Caco-2 (cell line): ENCODE data around the gene KLK7. TPM values are rescaled to one million over a fixed set of nuclear protein-coding genes. Genes with fewer than 3 reads are reported as not detected.

Experiments
- BruUV-seq: library from RNA; stranded (reverse); fragments of 400-500 nt; replicated peaks from 2 replicates; lab custom pipeline; 2021; lab: Mats Ljungman, UMichigan
- CTCF ChIA-PET: fragments of 300-600 bp; sonication (Branson Sonifier 250); formaldehyde crosslinking; loops from one replicate; lab custom pipeline; 2022; ENCODE audit warnings: antibody characterized with exemption; lab: Charles Lee
- POLR2A ChIA-PET: fragments of 300-600 bp; sonication (Branson Sonifier 250); formaldehyde crosslinking; loops from one replicate; lab custom pipeline; 2022; ENCODE audit warnings: antibody characterized with exemption; lab: Charles Lee
- DNase-seq, 2 experiments: peaks; one replicate each; pipeline versions ENCODE4 v3.0.0 to v3.0.0-alpha.2; 2020 to 2022
- H3K27me3 ChIP-seq: replicated peaks from 2 replicates; pipeline ENCODE4 v1.6.0; 2011; ENCODE audit warnings: low read length; ENCODE audit not compliant: control insufficient read depth, insufficient read depth
- H3K36me3 ChIP-seq: 2 replicates; pipeline ENCODE4 v1.5.1; 2011; ENCODE audit warnings: low read length; ENCODE audit not compliant: control insufficient read depth, insufficient read depth
- H3K4me1 ChIP-seq: fragments of 250-450 bp; sonication (Bioruptor Pico); 2 replicates; pipeline ENCODE4 v1.5.1; 2020; ENCODE audit warnings: mild to moderate bottlenecking
- H3K4me3 ChIP-seq: 2 replicates; pipeline ENCODE4 v1.5.1; 2011; ENCODE audit warnings: low read depth, mild to moderate bottlenecking, control low read depth, low read length
- H3K9me3 ChIP-seq: fragments of 250-450 bp; sonication (Bioruptor Pico); 2 replicates; pipeline ENCODE4 v1.5.1; 2020; ENCODE audit warnings: mild to moderate bottlenecking, moderate library complexity
- H3K27ac Mint-ChIP-seq: one replicate; pipeline ENCODE4 v1.8.0; 2022; ENCODE audit warnings: mixed read lengths; ENCODE audit not compliant: unreplicated experiment
- H3K27me3 Mint-ChIP-seq: one replicate; pipeline ENCODE4 v1.8.0; 2022; ENCODE audit warnings: mixed read lengths; ENCODE audit not compliant: insufficient read depth, unreplicated experiment
- H3K36me3 Mint-ChIP-seq: one replicate; pipeline ENCODE4 v1.8.0; 2022; ENCODE audit warnings: mild to moderate bottlenecking, mixed read lengths; ENCODE audit not compliant: insufficient read depth, unreplicated experiment
- H3K4me1 Mint-ChIP-seq: one replicate; pipeline ENCODE4 v1.8.0; 2022; ENCODE audit warnings: low read depth, mixed read lengths; ENCODE audit not compliant: unreplicated experiment
- H3K4me3 Mint-ChIP-seq: one replicate; pipeline ENCODE4 v1.8.0; 2022; ENCODE audit warnings: mild to moderate bottlenecking, moderate library complexity, mixed read lengths; ENCODE audit not compliant: unreplicated experiment
- H3K9me3 Mint-ChIP-seq: one replicate; pipeline ENCODE4 v1.8.0; 2022; ENCODE audit warnings: mixed read lengths; ENCODE audit not compliant: unreplicated experiment
- intact Hi-C: fragments of 100-400 bp; cut with micrococcal nuclease; formaldehyde crosslinking; loops from one replicate; pipeline ENCODE4 v1.10.0; 2022; ENCODE audit not compliant: unreplicated experiment
- total RNA-seq: library from RNA; stranded (reverse); gene quantifications from 2 replicates; pipeline ENCODE4 v1.2.3, GENCODE V29; 2022
- TF ChIP-seq, protein P1 (sequence below), 2 experiments: fragments of 200-600 bp in 1 of 2; IDR thresholded peaks; 1 replicate in 1 of 2; 2 replicates in 1 of 2; pipeline versions ENCODE4 v1.5.1 to v1.8.0; 2011 to 2022; ENCODE audit warnings: antibody characterized with exemption in 1 of 2, control low read depth in 1 of 2, inconsistent platforms in 1 of 2, low read depth in 1 of 2, low read length in 1 of 2, mild to moderate bottlenecking in 1 of 2, moderate library complexity in 1 of 2; ENCODE audit not compliant: insufficient read depth in 1 of 2, severe bottlenecking in 1 of 2, unreplicated experiment in 1 of 2

Gene KLK7
- total RNA-seq, 1 experiment from 2014 or later: not detected

DNA sequence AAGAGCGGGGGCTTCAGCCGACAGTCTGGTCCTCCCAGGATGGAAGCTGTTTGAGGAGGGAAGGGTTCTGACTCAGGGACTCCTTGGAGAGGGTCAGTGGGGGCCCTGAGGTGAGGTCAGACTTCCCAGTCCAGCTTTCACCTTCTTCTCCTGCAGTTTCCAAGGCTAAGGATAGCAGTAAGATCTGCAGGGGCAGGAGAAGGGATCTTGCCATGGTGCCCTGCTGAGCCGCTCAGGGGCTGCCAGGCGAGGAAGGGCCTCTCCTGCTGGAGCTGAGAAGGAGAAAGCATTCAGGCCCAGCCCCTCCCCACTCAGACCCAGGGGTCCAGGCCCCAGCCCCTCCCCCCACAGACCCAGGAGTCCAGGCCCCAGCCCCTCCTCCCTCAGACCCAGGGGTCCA is 1.5 kb downstream of the KLK7 start:
- no peak overlapping the region for H3K27ac Mint-ChIP-seq
- no peaks in the 10 kb centered on the region for H3K36me3 ChIP-seq
- TF ChIP-seq, protein P1, sequence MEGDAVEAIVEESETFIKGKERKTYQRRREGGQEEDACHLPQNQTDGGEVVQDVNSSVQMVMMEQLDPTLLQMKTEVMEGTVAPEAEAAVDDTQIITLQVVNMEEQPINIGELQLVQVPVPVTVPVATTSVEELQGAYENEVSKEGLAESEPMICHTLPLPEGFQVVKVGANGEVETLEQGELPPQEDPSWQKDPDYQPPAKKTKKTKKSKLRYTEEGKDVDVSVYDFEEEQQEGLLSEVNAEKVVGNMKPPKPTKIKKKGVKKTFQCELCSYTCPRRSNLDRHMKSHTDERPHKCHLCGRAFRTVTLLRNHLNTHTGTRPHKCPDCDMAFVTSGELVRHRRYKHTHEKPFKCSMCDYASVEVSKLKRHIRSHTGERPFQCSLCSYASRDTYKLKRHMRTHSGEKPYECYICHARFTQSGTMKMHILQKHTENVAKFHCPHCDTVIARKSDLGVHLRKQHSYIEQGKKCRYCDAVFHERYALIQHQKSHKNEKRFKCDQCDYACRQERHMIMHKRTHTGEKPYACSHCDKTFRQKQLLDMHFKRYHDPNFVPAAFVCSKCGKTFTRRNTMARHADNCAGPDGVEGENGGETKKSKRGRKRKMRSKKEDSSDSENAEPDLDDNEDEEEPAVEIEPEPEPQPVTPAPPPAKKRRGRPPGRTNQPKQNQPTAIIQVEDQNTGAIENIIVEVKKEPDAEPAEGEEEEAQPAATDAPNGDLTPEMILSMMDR (IDR thresholded peaks at IDR 0.05; ENCODE audit: insufficient read depth in 1 of 2, low read depth in 1 of 2, low read length in 1 of 2, severe bottlenecking in 1 of 2, unreplicated experiment in 1 of 2): no peak
- H3K4me1 Mint-ChIP-seq: no peaks in the 10 kb centered on the region
- POLR2A ChIA-PET: interaction anchor here (0.5 kb wide), 1 partner anchor 112 kb away, joined by 11 read pairs; no protein-coding TSS in a partner anchor
- no TSS peak for BruUV-seq
- no peak for DNase-seq
- no peaks in the 10 kb centered on the region for H3K36me3 Mint-ChIP-seq
- no peaks in the 10 kb centered on the region for H3K9me3 Mint-ChIP-seq
- intact Hi-C loops: no loop called here
- no peaks in the 10 kb centered on the region for H3K27me3 ChIP-seq
- peaks cover 10% of the 10 kb centered on the region; the same call in 1 of the 2 replicates for H3K4me1 ChIP-seq
- CTCF ChIA-PET: no interaction called here
- no peak overlapping the region for H3K4me3 Mint-ChIP-seq
- H3K27me3 Mint-ChIP-seq: peaks cover 12% of the 10 kb centered on the region
- no peak overlapping the region for H3K4me3 ChIP-seq
- no peaks in the 10 kb centered on the region for H3K9me3 ChIP-seq

DNA sequence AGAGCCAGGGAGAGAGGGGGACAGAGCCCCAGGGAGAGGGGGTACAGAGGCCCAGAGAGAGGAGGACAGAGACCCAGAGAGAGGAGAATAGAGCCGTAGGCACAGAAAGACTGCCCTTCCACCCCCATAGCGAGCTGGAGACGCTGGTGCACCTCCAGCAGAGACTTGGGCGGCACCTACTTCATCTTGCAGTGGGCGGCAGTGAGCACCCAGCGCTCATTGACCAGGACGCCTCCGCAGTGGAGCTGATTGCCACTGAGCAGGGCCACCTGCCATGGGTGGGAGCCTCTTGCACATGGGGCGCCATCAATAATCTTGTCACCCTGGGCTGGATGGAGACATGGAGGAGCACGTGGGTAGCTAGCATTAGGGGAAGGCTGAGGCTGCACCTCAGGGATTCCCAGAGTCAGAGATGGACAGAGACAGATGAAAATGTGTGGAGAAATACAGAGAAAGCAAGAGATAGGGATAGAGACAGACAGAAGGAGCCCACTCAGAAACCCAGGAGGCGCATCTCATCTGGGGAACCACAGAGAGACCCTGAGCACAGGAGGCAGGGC is 2.0 kb downstream of the KLK7 start:
- DNase-seq: no peak
- TF ChIP-seq, protein P1 (IDR thresholded peaks at IDR 0.05; ENCODE audit: insufficient read depth in 1 of 2, low read depth in 1 of 2, low read length in 1 of 2, severe bottlenecking in 1 of 2, unreplicated experiment in 1 of 2): no peak
- Histone ChIP-seq H3K4me3 (no peak overlapping the region), H3K36me3 (no peaks in the 10 kb centered on the region), H3K27me3 (no peaks in the 10 kb centered on the region), H3K4me1 (peaks cover 10% of the 10 kb centered on the region; the same call in 1 of the 2 replicates), H3K9me3 (no peaks in the 10 kb centered on the region)
- Mint-ChIP-seq H3K9me3 (no peaks in the 10 kb centered on the region), H3K27me3 (peaks cover 12% of the 10 kb centered on the region), H3K27ac (no peak overlapping the region), H3K36me3 (no peaks in the 10 kb centered on the region), H3K4me3 (no peak overlapping the region), H3K4me1 (no peaks in the 10 kb centered on the region)
- BruUV-seq: no TSS peak
- ChIA-PET CTCF (no interaction called here), POLR2A (interaction anchor here (0.5 kb wide), 1 partner anchor 113 kb away, joined by 11 read pairs; no protein-coding TSS in a partner anchor)
- intact Hi-C loops: no loop called here

DNA sequence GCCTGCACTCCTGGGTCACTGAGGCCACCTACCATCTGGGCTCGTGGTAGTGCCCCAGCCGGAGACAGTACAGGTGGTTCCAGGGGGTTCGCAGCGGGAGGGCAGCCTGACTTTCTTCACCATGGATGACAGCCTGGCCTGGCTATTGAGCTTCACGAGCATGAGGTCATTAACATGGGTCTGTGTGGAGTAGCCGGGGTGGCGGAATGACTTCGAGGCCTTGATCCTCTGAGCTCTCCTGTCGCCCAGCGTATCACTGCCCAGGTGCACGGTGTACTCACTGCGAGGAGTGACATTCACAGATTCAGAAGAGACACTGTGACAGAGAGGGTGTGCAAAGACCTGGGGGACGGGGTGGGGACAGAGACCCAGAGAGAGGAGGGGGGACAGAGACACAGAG is 3.5 kb downstream of the KLK7 start:
- Histone ChIP-seq H3K9me3 (no peaks in the 10 kb centered on the region), H3K4me3 (no peak overlapping the region), H3K4me1 (peaks cover 14% of the 10 kb centered on the region; the same call in 1 of the 2 replicates), H3K36me3 (no peaks in the 10 kb centered on the region), H3K27me3 (no peaks in the 10 kb centered on the region)
- POLR2A ChIA-PET: no interaction called here
- Mint-ChIP-seq H3K36me3 (no peaks in the 10 kb centered on the region), H3K9me3 (no peaks in the 10 kb centered on the region), H3K4me1 (peaks cover 7% of the 10 kb centered on the region), H3K27ac (no peak overlapping the region), H3K4me3 (no peak overlapping the region), H3K27me3 (peaks cover 9% of the 10 kb centered on the region)
- no TSS peak for BruUV-seq
- CTCF ChIA-PET: no interaction called here
- DNase-seq: no peak
- TF ChIP-seq, protein P1 (IDR thresholded peaks at IDR 0.05; ENCODE audit: insufficient read depth in 1 of 2, low read depth in 1 of 2, low read length in 1 of 2, severe bottlenecking in 1 of 2, unreplicated experiment in 1 of 2): no peak
- intact Hi-C loops: no loop called here
